Cardiac septum (tissue), 1 donor: ENCODE measurements around the gene VGF. TPM values are rescaled to one million over a fixed set of nuclear protein-coding genes. Genes with fewer than 3 reads are reported as not detected.
"Not testable (repeated sequence)": the region's sequence is repeated elsewhere in the genome, so short reads cannot be mapped to it uniquely, and the experiment has no call there.

ENCODE experiments used
- DNase-seq: peaks from one replicate; pipeline ENCODE4 v3.0.0-alpha.2; 2020; ENCODE audit warnings: low spot score
- intact Hi-C: fragments of 100-400 bp; cut with DNase I; formaldehyde crosslinking; loops from one replicate; pipeline ENCODE4 v1.14.0; 2022
- total RNA-seq: library from RNA; stranded (reverse); fragmentation: NEBNext Ultra II Directional; extraction: Animal tissue kit (Norgen Biotek cat#: 25700); gene quantifications from one replicate; pipeline ENCODE4 v1.2.1, GENCODE V29; 2021
- donor health status: DM: no; HTN: no; CAD: no.

The VGF gene
- total RNA-seq, 1 donor from 2014 or later = 0.08 TPM

GRCh38 chr7:101153969-101154692 is 11.2 kb downstream of the VGF start, which contains the start of gene AP1S1:
AP1S1 (plus strand) TSS chr7:101154476; CDS start chr7:101154515, 39 bp downstream.
- intact Hi-C loops = loop anchor here (1.0 kb wide), 1 partner anchor 11 kb away; the partner anchor contains the start of gene VGF
- DNase-seq = peak; percentile 95

GRCh38 chr7:101151908-101152651 is 13.3 kb downstream of the VGF start:
- no peak for DNase-seq
- intact Hi-C loops = no loop called here

DNA sequence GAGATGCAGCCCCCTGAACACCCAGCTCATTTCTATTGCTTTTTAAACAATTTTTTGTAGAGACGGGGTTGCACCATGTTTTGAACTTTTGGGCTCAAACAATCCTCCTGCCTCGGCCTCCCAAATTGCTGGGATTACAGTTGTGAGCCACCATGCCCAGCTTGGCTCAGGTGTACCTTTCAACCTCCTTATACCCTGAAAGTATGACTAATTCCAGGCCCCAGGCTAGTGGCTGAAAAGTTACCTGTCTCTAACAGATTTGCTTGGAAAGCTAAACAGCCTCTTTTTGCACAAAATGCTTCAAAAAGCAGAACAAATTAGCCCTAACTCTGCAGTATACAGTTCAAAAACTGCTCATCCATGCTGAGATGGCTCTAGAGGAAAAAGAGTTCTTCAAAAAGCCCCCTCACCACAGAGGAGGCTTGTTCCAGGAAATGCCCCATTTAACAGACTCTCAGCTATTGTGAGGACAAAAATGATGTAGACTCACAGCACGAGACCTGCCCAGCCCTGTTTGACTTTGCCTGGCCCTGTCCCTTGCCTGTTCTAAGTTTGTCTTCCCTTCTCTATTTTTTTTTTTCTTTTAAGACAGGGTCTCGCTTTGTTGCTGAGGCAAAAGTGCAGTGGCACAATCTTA is 24.5 kb downstream of the VGF start:
- DNase-seq = no peak
- intact Hi-C loops = loop anchor here (5.0 kb wide), 1 partner anchor 51 kb away; no protein-coding TSS in a partner anchor

DNA sequence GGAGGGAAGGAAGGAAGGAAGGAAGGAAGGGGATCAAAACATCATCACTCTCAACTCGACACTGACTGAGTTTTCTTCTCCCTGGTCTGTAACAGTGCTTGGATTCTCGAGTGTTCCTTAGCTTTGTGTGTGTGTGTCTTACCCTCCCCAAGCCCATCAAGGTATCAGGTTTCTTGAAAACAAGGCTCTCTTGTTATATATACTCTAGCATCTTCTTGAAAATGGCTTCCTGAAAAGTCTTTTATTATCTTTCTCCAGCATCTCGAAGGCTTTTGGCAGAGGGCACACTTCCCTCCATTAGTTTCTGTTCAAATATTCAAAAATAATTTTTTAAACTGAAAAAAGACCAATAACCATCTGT is 25.1 kb downstream of the VGF start:
- no peak for DNase-seq
- intact Hi-C loops = loop anchor here (5.0 kb wide), 1 partner anchor 52 kb away; no protein-coding TSS in a partner anchor

- intact Hi-C loops = loop anchor here (1.0 kb wide), 1 partner anchor 43 kb away; no protein-coding TSS in a partner anchor
- DNase-seq = peak; percentile 86
Observed at GRCh38 chr7:101138213-101138870, 27.0 kb downstream of the VGF start.

GRCh38 chr7:101137651-101138212 is 27.6 kb downstream of the VGF start:
- intact Hi-C loops = loop anchor here (1.0 kb wide), 1 partner anchor 42 kb away; no protein-coding TSS in a partner anchor

GRCh38 chr7:101134399-101134980 is 30.9 kb downstream of the VGF start:
- intact Hi-C loops = no loop called here
- no peak for DNase-seq

More at GRCh38 chr7:101137651-101138212, 27.6 kb downstream of the VGF start:
- DNase-seq = no peak

GRCh38 chr7:101133621-101134398 is 31.6 kb downstream of the VGF start:
- DNase-seq = no peak
- intact Hi-C loops = no loop called here

- intact Hi-C loops, DNase-seq: not testable (repeated sequence)
Observed at GRCh38 chr7:101132626-101133600, 32.5 kb downstream of the VGF start.

DNA sequence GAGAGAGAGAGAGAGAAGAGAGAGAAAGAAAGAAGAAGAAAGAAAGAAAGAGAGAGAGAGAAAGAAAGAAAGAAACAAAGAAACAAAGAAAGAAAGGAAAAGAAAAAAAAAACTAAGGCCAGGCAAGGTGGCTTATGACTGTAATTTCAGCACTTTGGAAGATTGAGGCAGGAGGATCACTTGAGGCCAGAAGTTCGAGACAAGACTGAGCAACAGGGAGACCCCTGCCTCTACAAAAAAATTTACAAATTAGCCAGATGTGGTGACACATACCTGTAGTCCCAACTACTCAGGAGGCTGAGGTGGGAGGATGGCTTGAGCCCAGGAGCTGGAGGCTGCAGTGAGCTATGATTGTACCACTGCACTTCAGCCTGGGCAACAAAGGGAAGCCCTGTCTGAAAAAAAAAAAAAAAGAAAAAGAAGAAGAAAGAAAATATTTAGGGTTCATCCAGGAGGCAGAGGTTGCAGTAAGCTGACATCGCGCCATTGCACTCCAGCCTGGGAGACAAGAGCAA is 35.7 kb downstream of the VGF start:
- intact Hi-C loops = no loop called here
- DNase-seq = no peak

GRCh38 chr7:101128040-101128834 is 37.1 kb downstream of the VGF start:
- intact Hi-C loops = no loop called here
- DNase-seq = no peak

GRCh38 chr7:101127460-101128039 is 37.8 kb downstream of the VGF start:
- DNase-seq = no peak
- intact Hi-C loops = no loop called here

GRCh38 chr7:101126651-101127459 is 38.5 kb downstream of the VGF start, which contains the start of gene SERPINE1:
SERPINE1 (plus strand) TSS chr7:101127104; CDS start chr7:101128394, 1,290 bp downstream.
- peak; percentile 90 for DNase-seq
- intact Hi-C loops = no loop called here

DNA sequence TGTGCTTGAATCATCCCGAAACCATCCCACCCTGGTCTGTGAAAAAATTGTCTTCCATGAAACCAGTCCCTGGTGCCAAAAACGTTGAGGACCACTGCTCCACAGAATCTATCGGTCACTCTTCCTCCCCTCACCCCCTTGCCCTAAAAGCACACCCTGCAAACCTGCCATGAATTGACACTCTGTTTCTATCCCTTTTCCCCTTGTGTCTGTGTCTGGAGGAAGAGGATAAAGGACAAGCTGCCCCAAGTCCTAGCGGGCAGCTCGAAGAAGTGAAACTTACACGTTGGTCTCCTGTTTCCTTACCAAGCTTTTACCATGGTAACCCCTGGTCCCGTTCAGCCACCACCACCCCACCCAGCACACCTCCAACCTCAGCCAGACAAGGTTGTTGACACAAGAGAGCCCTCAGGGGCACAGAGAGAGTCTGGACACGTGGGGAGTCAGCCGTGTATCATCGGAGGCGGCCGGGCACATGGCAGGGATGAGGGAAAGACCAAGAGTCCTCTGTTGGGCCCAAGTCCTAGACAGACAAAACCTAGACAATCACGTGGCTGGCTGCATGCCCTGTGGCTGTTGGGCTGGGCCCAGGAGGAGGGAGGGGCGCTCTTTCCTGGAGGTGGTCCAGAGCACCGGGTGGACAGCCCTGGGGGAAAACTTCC is 39.2 kb downstream of the VGF start:
- intact Hi-C loops = no loop called here
- peak; percentile 83 for DNase-seq
